GM19240 (cell line): ENCODE measurements around the gene UBAP2L.
"Not testable (repeated sequence)": the region's sequence is repeated elsewhere in the genome, so short reads cannot be mapped to it uniquely, and the experiment has no call there.

Experiments
- DNase-seq: peaks from one replicate; pipeline ENCODE4 v3.0.0; 2011; ENCODE audit warnings: low spot score; ENCODE audit not compliant: insufficient read length

The UBAP2L gene

DNA sequence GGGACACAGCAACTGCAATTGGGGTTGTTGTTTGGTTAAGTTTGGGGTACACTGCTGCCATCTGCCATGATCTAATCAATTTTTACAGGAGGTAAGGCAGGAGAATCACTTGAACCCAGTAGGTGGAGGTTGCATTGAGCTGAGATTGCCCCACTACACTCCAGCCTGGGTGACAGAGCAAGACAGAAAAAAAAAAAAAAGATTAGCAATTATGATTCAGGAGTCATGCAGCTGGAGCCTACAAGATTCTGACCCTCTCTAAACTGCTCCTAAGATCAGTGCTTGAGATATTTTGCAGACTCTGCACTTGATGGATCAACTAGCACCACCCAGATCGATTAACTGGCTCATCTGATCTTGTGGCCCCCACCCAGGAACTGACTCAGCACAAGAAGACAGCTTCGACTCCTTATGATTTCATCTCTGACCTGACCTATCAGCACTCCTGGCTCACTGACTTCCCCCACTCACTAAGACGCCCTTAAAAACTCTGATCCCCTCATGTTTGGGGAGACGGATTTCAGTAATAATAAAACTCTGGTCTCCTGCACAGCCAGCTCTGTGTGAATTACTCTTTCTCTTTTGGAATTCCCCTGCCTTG lies 87.0 kb downstream of the UBAP2L start:
- DNase-seq: not testable (repeated sequence)

DNA sequence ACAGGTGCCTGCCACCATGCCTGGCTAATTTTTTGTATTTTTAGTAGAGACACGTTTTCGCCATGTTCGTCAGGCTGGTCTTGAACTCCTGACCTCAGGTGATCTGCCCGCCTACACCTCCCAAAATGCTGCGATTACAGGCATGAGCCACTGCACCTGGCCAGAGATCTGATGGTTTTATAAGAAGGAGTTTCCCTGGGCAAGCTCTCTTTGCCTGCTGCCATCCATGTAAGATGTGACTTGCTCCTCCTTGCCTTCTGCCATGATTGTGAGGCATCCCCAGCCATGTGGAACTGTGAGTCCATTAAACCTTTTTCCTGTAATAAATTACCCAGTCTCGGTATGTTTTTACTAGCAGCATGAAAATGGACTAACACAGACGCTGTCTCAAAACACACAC lies 88.4 kb downstream of the UBAP2L start:
- DNase-seq: not testable (repeated sequence)

DNA sequence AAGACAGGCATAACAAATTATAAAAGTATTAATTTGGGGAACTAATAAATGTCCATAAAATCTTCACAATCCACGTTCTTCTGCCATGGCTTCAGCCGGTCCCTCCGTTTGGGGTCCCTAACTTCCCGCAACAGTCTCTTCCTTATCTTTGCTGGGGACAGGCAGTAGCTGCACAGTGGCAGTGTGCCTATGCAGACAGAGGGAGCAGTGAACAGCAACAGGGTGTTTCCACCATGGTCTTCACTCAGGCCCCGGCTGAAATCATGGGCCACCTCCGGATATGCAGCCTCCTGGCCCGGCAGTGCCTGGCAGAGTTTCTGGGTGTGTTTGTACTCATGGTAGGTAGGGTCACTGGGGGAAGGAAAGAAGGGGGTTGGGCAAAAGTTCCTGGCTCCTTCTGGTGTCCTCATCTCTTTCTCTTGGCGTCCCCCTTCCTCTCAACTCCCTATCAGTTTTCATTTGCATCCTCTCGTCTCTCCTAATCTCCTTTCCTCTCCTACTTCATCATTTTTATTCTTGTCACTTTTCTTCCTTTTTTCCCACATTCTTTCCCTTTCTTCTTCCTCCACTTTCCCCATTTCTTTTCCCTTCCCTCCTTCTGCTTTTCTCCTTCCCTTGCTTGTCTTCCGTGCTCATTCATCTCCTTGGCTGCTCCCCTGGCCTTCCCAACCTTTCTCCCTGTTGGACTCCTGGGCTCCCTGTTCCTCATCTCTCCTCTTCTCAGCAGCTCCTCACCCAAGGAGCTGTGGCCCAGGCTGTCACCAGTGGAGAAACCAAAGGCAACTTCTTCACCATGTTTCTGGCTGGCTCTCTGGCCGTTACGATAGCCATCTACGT lies 91.7 kb downstream of the UBAP2L start:
- DNase-seq: not testable (repeated sequence)

DNA sequence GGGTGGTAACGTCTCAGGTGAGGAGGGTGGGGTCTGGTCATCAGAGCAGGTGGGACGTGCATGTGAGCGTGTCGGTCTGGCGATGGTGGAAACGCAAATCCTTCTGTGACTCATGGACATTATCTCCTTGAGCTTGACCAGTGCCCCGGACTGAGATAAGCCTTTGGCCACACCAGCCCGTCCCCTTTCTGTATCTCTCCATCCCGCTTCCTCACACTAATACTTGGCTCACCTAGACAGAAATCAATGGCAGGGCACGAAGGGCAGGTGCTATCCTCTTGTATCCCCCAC lies 92.3 kb downstream of the UBAP2L start:
- DNase-seq: no peak

DNA sequence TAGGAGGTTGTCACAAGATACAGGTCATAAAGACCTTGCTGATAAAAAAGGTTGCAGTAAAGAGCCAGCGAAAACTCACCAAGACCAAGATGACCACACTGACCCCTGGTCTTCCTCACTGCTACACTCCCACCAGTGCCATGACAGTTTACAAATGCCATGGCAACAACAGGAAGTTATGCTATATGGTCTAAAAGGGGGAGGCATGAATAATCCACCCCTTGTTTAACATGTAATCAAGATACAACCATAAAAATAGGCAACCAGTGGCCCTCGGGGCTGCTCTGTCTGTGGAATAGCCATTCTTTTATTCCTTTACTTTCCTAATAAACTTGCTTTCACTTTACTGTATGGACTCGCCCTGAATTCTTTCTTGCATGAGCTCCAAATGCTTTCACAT lies 93.5 kb downstream of the UBAP2L start:
- DNase-seq: not testable (repeated sequence)

DNA sequence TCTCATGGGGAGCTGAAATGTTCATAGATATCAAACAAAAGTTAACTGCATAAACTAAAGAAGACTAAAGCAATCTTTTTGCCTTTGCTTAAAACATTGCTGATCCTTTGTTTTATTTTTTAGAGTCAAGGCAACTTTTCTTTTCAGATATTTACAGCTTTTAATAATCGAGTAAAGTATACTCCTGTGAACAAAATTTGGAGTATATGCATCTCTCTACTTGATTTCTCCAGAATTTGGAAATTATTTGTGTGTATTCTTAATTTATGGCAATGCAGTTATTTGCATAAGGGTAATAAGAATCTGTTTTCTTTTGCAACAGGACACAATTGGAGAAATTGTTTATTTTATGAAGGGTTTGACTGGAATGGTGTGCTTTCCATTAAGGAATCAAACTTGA lies 95.9 kb downstream of the UBAP2L start:
- no peak for DNase-seq

DNA sequence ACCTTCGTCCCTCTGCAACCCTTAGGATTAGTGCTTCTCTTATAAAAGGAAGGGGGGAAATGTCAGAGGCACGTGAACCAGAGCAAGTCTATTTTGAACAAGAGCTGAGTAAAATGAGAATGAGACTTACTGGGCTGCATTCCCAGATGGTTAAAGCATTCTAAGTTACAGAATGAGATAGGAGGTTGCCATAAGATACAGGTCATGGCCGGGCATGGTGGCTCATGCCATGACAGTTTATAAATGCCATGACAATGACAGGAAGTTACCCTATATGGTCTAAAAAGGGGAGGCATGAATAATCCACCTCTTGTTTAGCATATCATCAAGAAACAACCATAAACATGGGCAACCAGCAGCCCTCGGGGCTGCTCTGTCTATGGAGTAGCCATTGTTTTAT lies 97.6 kb downstream of the UBAP2L start:
- DNase-seq: no peak
